ENCODE measurements around the gene USH1C. TPM values are rescaled to one million over a fixed set of nuclear protein-coding genes. Genes with fewer than 3 reads are reported as not detected.

Gene USH1C
- total and polyA plus RNA-seq, 2 of the 4 experiments (the other 2 are of a cell fraction) = not detected

GRCh38 chr11:17579451-17579850 lies 35.2 kb upstream of the USH1C start:
- H3K4ac ChIP-seq (ENCODE audit: low read depth, low read length) = no peak overlapping the region
- no peaks in the 10 kb centered on the region for H3K9me3 ChIP-seq (ENCODE audit: control insufficient read depth, insufficient read depth, low read length)
- no peak overlapping the region for H3K9ac ChIP-seq (ENCODE audit: low read depth, low read length)
- H3K9me1 ChIP-seq (ENCODE audit: insufficient read depth, low read length) = no peaks in the 10 kb centered on the region
- H4K91ac ChIP-seq (ENCODE audit: insufficient read depth, low read depth, low read length) = no peak overlapping the region
- H2AFZ ChIP-seq (replicated peaks; ENCODE audit: low read length, poor library complexity) = no peak overlapping the region
- no peak overlapping the region for H3K56ac ChIP-seq (ENCODE audit: extremely low read depth, insufficient read depth, low read length)
- H3K4me2 ChIP-seq (ENCODE audit: low read depth, low read length) = no peak overlapping the region
- H2BK5ac ChIP-seq (ENCODE audit: low read depth, low read length, poor library complexity, severe bottlenecking) = no peak overlapping the region
- no peak overlapping the region for H2BK20ac ChIP-seq (ENCODE audit: low read depth, low read length)
- H4K20me1 ChIP-seq (ENCODE audit: insufficient read depth, low read length) = no peaks in the 10 kb centered on the region
- intact Hi-C loops (cut with micrococcal nuclease) (no loop called here), in situ Hi-C loops (cut with MboI; ENCODE audit: low sequenced_read_pairs) (no loop called here), dilution Hi-C loops (cut with HindIII; ENCODE audit: low sequenced_read_pairs, unreplicated experiment) (no loop called here)
- CTCF ChIA-PET = no interaction called here
- H3K27me3 ChIP-seq (ENCODE audit: control insufficient read depth, insufficient read depth, low read length) = 0 out of 2 replicates have a peak, but pooled peaks cover 1% of the 10 kb centered on the region
- DNase-seq (no peak), ATAC-seq (ENCODE audit: low read depth) (no peak)
- no peak overlapping the region for H3K14ac ChIP-seq (replicated peaks; ENCODE audit: low read depth, low read length)
- no peak for TF ChIP-seq RFX5 (IDR thresholded peaks at IDR 0.05; ENCODE audit: low read depth, low read length)
- no peak for TF ChIP-seq MAZ (IDR thresholded peaks at IDR 0.05; ENCODE audit: borderline replicate concordance, low read depth, low read length)
- TF ChIP-seq CHD1 (IDR thresholded peaks at IDR 0.05; ENCODE audit: low read depth, low read length) = no peak
- H3K4me3 ChIP-seq (ENCODE audit: insufficient read depth, low read depth, low read length) = no peak overlapping the region
- no peak overlapping the region for H3K18ac ChIP-seq (ENCODE audit: low read depth, low read length)
- 14% methylated on average over 1 of the region's 7 CpGs; no CpG with 5 or more reads in 1 of the 2 experiments for WGBS, 2 experiments (ENCODE audit: extremely low coverage in 2 of 2, insufficient read length in 1 of 2)
- no peak overlapping the region for H3K23ac ChIP-seq (ENCODE audit: low read depth, low read length)
- no peak overlapping the region for H2AK9ac ChIP-seq (replicated peaks; ENCODE audit: low read depth, low read length, poor library complexity)
- POLR2A ChIA-PET (ENCODE audit: unreplicated experiment) = no interaction called here
- H3K27ac ChIP-seq (ENCODE audit: insufficient read depth, low read length) = no peak overlapping the region
- no peaks in the 10 kb centered on the region for H3K79me1 ChIP-seq (ENCODE audit: low read depth in 1 of 2, low read length in 2 of 2)
- no peaks in the 10 kb centered on the region for H3K36me3 ChIP-seq (ENCODE audit: control insufficient read depth, insufficient read depth, low read length)
- H3K4me1 ChIP-seq (ENCODE audit: control insufficient read depth, insufficient read depth, low read length) = no peaks in the 10 kb centered on the region
- BruUV-seq (replicated peaks) = no TSS peak
- H2BK15ac ChIP-seq (ENCODE audit: low read depth, low read length) = no peak overlapping the region
- no peak overlapping the region for H2AK5ac ChIP-seq (ENCODE audit: low read depth, low read length)
- H2BK120ac ChIP-seq (ENCODE audit: low read depth, low read length) = no peak overlapping the region
- no peak overlapping the region for H4K8ac ChIP-seq (ENCODE audit: low read depth in 2 of 2, low read length in 2 of 2)
- H4K5ac ChIP-seq (ENCODE audit: low read depth, low read length) = no peak overlapping the region

Data from IMR-90 (cell line).